IMR-90 (cell line): ENCODE data around the gene PGGHG. TPM values are rescaled to one million over a fixed set of nuclear protein-coding genes. Genes with fewer than 3 reads are reported as not detected.

Source experiments
- ATAC-seq: fragments of 200-7000 bp; cut with Tn5 transposase; 2 replicates; pipeline ENCODE4 v1.9.1; 2020; ENCODE audit warnings: low read depth, mild to moderate bottlenecking, moderate library complexity
- BruUV-seq: library from RNA; stranded (reverse); fragments of 400-500 nt; replicated peaks from 2 replicates; lab custom pipeline; 2021; lab: Mats Ljungman, UMichigan
- CTCF ChIA-PET: fragments of 300-600 bp; formaldehyde crosslinking; extraction: SDS; loops from one replicate; lab custom pipeline; 2021; ENCODE audit warnings: antibody characterized with exemption; lab: Yijun Ruan, JAX
- POLR2A ChIA-PET: fragments of 300-600 bp; sonication (Branson Sonifier 250); formaldehyde crosslinking; loops from one replicate; lab custom pipeline; 2022; ENCODE audit warnings: antibody characterized with exemption; ENCODE audit not compliant: unreplicated experiment; lab: Charles Lee
- DNase-seq: peaks from one replicate; pipeline ENCODE4 v3.0.0; 2013
- H2AFZ ChIP-seq: replicated peaks from 2 replicates; pipeline ENCODE3; 2013; ENCODE audit warnings: low read length, mild to moderate bottlenecking; ENCODE audit not compliant: poor library complexity
- H2AK5ac ChIP-seq: 2 replicates; pipeline ENCODE4 v1.6.1; 2013; ENCODE audit warnings: low read depth, low read length, inconsistent platforms
- H2AK9ac ChIP-seq: replicated peaks from 2 replicates; pipeline ENCODE3; 2013; ENCODE audit warnings: mild to moderate bottlenecking, low read depth, low read length, moderate library complexity; ENCODE audit not compliant: poor library complexity
- H2BK120ac ChIP-seq: 2 replicates; pipeline ENCODE4 v1.6.1; 2013; ENCODE audit warnings: low read depth, low read length, inconsistent platforms
- H2BK15ac ChIP-seq: 3 replicates; pipeline ENCODE4 v1.6.1; 2013; ENCODE audit warnings: low read depth, low read length, inconsistent platforms
- H2BK20ac ChIP-seq: 2 replicates; pipeline ENCODE4 v1.6.1; 2013; ENCODE audit warnings: low read depth, mild to moderate bottlenecking, inconsistent platforms, low read length, moderate library complexity
- H2BK5ac ChIP-seq: 2 replicates; pipeline ENCODE4 v1.6.1; 2013; ENCODE audit warnings: mild to moderate bottlenecking, low read depth, low read length, inconsistent platforms; ENCODE audit not compliant: poor library complexity, severe bottlenecking
- H3K14ac ChIP-seq: replicated peaks from 2 replicates; pipeline ENCODE4 v1.6.1; 2013; ENCODE audit warnings: low read depth, low read length, inconsistent platforms
- H3K18ac ChIP-seq: 2 replicates; pipeline ENCODE4 v1.6.1; 2013; ENCODE audit warnings: low read depth, low read length, control low read depth
- H3K23ac ChIP-seq: 2 replicates; pipeline ENCODE4 v1.6.1; 2013; ENCODE audit warnings: low read depth, low read length, inconsistent platforms
- H3K27ac ChIP-seq: 2 replicates; pipeline ENCODE4 v1.5.1; 2013; ENCODE audit warnings: mild to moderate bottlenecking, control low read depth, low read length; ENCODE audit not compliant: insufficient read depth
- H3K27me3 ChIP-seq: 2 replicates; pipeline ENCODE4 v1.6.1; 2013; ENCODE audit warnings: low read length; ENCODE audit not compliant: control insufficient read depth, insufficient read depth
- H3K36me3 ChIP-seq: 2 replicates; pipeline ENCODE4 v1.6.1; 2013; ENCODE audit warnings: low read length, mixed read lengths; ENCODE audit not compliant: control insufficient read depth, insufficient read depth
- H3K4ac ChIP-seq: 2 replicates; pipeline ENCODE4 v1.6.1; 2013; ENCODE audit warnings: low read depth, low read length, inconsistent platforms
- H3K4me1 ChIP-seq: 2 replicates; pipeline ENCODE4 v1.6.1; 2013; ENCODE audit warnings: low read length, mixed read lengths; ENCODE audit not compliant: control insufficient read depth, insufficient read depth
- H3K4me2 ChIP-seq: 2 replicates; pipeline ENCODE4 v1.6.1; 2013; ENCODE audit warnings: low read depth, mild to moderate bottlenecking, control low read depth, low read length, moderate library complexity
- H3K4me3 ChIP-seq: 2 replicates; pipeline ENCODE4 v1.5.1; 2013; ENCODE audit warnings: low read depth, mild to moderate bottlenecking, control low read depth, low read length, moderate library complexity; ENCODE audit not compliant: insufficient read depth
- H3K56ac ChIP-seq: 2 replicates; pipeline ENCODE4 v1.6.1; 2013; ENCODE audit warnings: low read length, inconsistent platforms; ENCODE audit not compliant: insufficient read depth; ENCODE audit errors: extremely low read depth
- H3K79me1 ChIP-seq, 2 experiments: 2 replicates each; pipeline ENCODE4 v1.6.1; 2013; ENCODE audit warnings: low read length in 2 of 2, inconsistent platforms in 1 of 2, low read depth in 1 of 2
- H3K9ac ChIP-seq: 2 replicates; pipeline ENCODE4 v1.6.1; 2013; ENCODE audit warnings: low read depth, low read length, control low read depth
- H3K9me1 ChIP-seq: 2 replicates; pipeline ENCODE4 v1.6.1; 2013; ENCODE audit warnings: low read length, inconsistent platforms; ENCODE audit not compliant: insufficient read depth
- H3K9me3 ChIP-seq: 2 replicates; pipeline ENCODE4 v1.6.1; 2013; ENCODE audit warnings: low read length; ENCODE audit not compliant: control insufficient read depth, insufficient read depth
- H4K20me1 ChIP-seq: 2 replicates; pipeline ENCODE4 v1.6.1; 2013; ENCODE audit warnings: low read length, inconsistent platforms; ENCODE audit not compliant: insufficient read depth
- H4K5ac ChIP-seq: 2 replicates; pipeline ENCODE4 v1.6.1; 2013; ENCODE audit warnings: mild to moderate bottlenecking, low read depth, low read length, control low read depth
- H4K8ac ChIP-seq, 2 experiments: 2 replicates each; pipeline ENCODE4 v1.6.1; 2013; ENCODE audit warnings: low read depth in 2 of 2, low read length in 2 of 2, control low read depth in 1 of 2, inconsistent platforms in 1 of 2
- H4K91ac ChIP-seq: 2 replicates; pipeline ENCODE4 v1.6.1; 2013; ENCODE audit warnings: low read depth, low read length, inconsistent platforms; ENCODE audit not compliant: insufficient read depth
- CEBPB ChIP-seq: IDR thresholded peaks from 2 replicates; pipeline ENCODE4 v1.6.1; 2012; ENCODE audit warnings: low read depth, low read length, improper control_type of control experiment
- WGBS, 2 experiments: methylation state at CpG; one replicate each; pipeline versions ENCODE4 v1.1.5 to v1.1.7; 2013; ENCODE audit warnings: missing lambda C conversion rate in 2 of 2; ENCODE audit not compliant: insufficient read length in 1 of 2; ENCODE audit errors: extremely low coverage in 2 of 2; 5-methylcytosine and 5-hydroxymethylcytosine counted together
- dilution Hi-C: fragments of 300-500 bp; cut with HindIII; formaldehyde crosslinking; loops from one replicate; pipeline ENCODE4 v1.14.3; 2018; ENCODE audit warnings: low sequenced_read_pairs; ENCODE audit not compliant: unreplicated experiment
- in situ Hi-C: fragments of 300-500 bp; cut with MboI; formaldehyde crosslinking; loops from 3 replicates; pipeline ENCODE4 v1.14.3; 2019; ENCODE audit warnings: low sequenced_read_pairs, inconsistent platforms, mixed read lengths
- intact Hi-C: fragments of 100-400 bp; cut with micrococcal nuclease; formaldehyde crosslinking; loops from 2 replicates; pipeline ENCODE4 v1.10.0; 2022
- polyA plus RNA-seq, 3 experiments: library from polyadenylated mRNA; depleted of rRNA; stranded (reverse); fragments of >200 nt; gene quantifications; 2 replicates each; pipeline ENCODE4 v1.2.3, GENCODE V29; 2012; ENCODE audit warnings: low replicate concordance in 1 of 3
- total RNA-seq: library from RNA; depleted of rRNA; stranded (reverse); fragments of >200 nt; gene quantifications from 2 replicates; pipeline ENCODE4 v1.2.3, GENCODE V29; 2012

The PGGHG gene
- total and polyA plus RNA-seq, 2 of the 4 experiments (the other 2 are of a cell fraction) = 1.8 to 17.0 TPM

DNA sequence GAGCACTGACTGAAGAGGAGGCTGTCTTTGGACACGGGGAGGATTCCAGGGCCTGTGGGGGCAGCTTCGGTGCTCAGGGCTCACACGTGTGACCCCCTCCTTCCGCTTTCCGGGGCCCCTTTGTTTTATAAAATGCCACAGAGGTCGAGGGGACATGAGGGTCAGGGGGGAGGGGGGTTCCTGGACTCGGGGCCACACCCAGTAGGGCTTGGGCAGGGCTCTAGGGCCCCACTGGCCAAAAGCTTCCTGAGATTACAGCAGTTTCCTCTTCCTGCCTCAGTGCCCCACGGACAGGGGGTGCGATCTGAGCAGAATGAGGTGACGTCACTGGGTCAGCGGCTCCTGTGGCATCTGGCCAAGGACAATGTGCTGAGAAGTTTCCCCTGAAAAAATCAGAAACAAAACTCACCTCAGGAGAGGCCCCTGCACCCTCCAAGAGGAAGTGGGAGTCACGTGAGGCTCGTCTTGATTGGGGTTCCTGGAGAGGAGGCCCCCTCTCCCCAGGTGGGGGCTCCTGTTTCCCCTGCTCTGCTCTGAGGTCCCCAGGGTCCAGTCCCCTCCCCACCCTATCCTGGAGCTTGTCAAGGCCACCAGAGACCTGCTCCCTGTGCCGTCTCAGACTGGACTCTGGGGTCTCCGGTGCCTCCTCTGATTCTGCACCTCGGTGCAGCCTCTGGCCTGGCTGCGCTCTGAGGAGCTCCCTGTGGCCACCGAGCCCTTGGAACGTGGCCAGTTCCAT is 38.1 kb downstream of the PGGHG start:
- Histone ChIP-seq H4K5ac (peak overlapping the region; percentile 70), H3K4me2 (no peak overlapping the region), H2AK5ac (no peak overlapping the region; the same call in 1 of the 2 replicates), H3K9me1 (no peaks in the 10 kb centered on the region), H4K8ac (peak overlapping the region; percentile 49 to 84), H3K4me1 (peaks cover 13% of the 10 kb centered on the region), H2AFZ (peak overlapping the region; percentile 87), H4K20me1 (no peaks in the 10 kb centered on the region), H3K79me1 (no peaks in the 10 kb centered on the region), H4K91ac (peak overlapping the region; percentile 26; the same call in 1 of the 2 replicates), H2BK5ac (no peak overlapping the region), H2AK9ac (peak overlapping the region; percentile 70), H3K56ac (no peak overlapping the region), H3K9ac (0 out of 2 replicates have a peak overlapping the region, but pooled peaks have one; percentile 4), H3K14ac (peak overlapping the region; percentile 10; the same call in 1 of the 2 replicates), H3K4me3 (no peak overlapping the region), H3K23ac (no peak overlapping the region), H3K27ac (peak overlapping the region; percentile 43), H2BK15ac (0 out of 3 replicates have a peak overlapping the region, but pooled peaks have one; percentile 37), H2BK20ac (peak overlapping the region; percentile 40; the same call in 1 of the 2 replicates), H3K18ac (peak overlapping the region; percentile 65), H2BK120ac (peak overlapping the region; percentile 61), H3K36me3 (no peaks in the 10 kb centered on the region), H3K4ac (peak overlapping the region; percentile 66), H3K27me3 (no peaks in the 10 kb centered on the region), H3K9me3 (no peaks in the 10 kb centered on the region)
- ChIA-PET CTCF (no interaction called here), POLR2A (no interaction called here)
- peak; percentile 25 for ATAC-seq
- dilution Hi-C loops = no loop called here
- in situ Hi-C loops = no loop called here
- peak; percentile 42 for DNase-seq
- no TSS peak for BruUV-seq
- TF ChIP-seq CEBPB = no peak
- 32% methylated on average over 5 of the region's 19 CpGs; no CpG with 5 or more reads in 1 of the 2 experiments for WGBS, 2 experiments
- intact Hi-C loops = no loop called here
